Loucy (cell line): ENCODE measurements around the gene EIF5A.

ENCODE experiments used
- CTCF ChIP-seq: fragments of 200-600 bp; sonication (generic); conservative IDR thresholded peaks from 2 replicates; pipeline ENCODE4 v1.5.1; 2014; ENCODE audit warnings: mild to moderate bottlenecking, antibody characterized with exemption, low read length
- EZH2phosphoT487 ChIP-seq: fragments of 200-600 bp; IDR thresholded peaks from 2 replicates; pipeline ENCODE4 v1.6.1; 2018; ENCODE audit warnings: antibody characterized with exemption, mild to moderate bottlenecking, moderate library complexity, borderline replicate concordance

DNA sequence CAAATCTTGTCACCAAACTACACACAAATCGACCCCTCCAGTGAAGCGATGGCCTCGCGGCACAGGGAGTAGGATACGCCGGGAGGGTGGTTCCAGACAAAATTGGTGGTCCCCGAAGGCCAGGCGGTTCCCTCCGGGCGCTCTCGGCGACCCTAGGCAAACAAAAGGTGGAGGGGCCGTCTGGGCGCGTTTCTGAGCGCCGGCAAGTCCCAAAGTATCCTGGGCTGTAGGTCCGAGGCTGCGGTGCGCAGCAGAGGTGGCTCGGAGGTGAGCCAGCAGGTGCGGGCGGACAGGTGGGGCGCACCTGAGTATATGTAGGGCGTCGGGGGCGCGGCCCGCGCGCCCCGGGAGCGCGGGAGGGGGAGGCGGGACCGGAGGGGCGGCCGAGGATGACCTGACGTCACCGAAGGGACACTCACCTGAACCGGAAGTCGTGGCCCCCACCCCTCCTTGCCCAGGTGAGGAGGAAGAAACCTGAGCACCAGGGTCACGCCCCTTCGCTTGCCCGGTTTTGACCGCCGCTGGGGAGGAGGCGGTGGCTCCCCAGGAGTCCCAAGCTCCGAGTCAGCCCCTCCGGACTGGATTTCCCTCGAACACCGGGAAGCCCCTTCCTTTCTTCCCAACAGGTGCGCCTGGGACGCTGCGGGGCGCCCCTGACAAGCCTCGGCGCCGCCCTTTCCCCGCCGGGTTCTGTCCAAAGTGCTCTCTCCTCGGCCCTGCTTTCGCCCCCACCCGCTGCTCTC is 45.1 kb upstream of the EIF5A start, which contains the start of gene CLDN7:
- TF ChIP-seq CTCF (no peak), EZH2phosphoT487 (no peak)
